HG02798 (cell line): Measurements from ENCODE around the gene SCGB1C2.
A peak's percentile ranks its signal among the peaks of the same experiment; 100 is the strongest.
"Not testable (repeated sequence)": the region's sequence is repeated elsewhere in the genome, so short reads cannot be mapped to it uniquely, and the experiment has no call there.

Experiments used
- ATAC-seq: cut with Tn5 transposase; IDR thresholded peaks from one replicate; pipeline ENCODE4 v1.9.1; 2021; ENCODE audit warnings: mild to moderate bottlenecking; ENCODE audit not compliant: unreplicated experiment, poor library complexity

The SCGB1C2 gene

GRCh38 chr17:137166-137807 is at the start of gene SCGB1C2:
TSS of gene SCGB1C2 (plus strand) at chr17:137569. CDS start at chr17:137591, 22 bp downstream.
- ATAC-seq, result not testable (repeated sequence)

GRCh38 chr17:113111-113510 is 24.3 kb upstream of the SCGB1C2 start:
- ATAC-seq, result not testable (repeated sequence)

DNA sequence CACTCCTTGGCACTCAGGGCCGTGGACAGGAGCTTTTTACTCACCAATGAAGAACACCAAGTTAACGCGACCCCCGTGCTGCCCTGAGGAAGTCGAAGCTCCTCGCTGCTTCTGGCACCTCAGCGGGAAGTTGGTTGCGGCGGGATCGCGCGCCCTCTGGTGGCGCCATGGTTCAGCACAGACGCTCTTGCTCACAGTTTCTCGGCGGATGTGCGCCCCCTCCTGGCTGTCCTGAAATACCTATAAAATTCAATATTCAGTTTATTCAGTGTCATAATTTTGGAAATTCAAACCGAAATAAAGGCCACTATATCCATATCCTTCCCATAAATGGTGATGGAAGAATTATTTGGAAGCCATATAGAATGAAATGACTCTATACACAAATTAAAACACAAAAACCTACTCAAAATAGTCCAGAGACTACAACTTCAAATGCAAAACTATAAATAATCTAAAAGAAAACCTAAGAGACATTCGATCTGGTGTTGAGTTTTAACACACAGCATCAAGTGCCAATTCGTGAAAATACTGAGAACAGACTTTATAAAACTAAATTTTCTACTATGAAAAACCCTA is 18.9 kb upstream of the SCGB1C2 start:
- ATAC-seq, result not testable (repeated sequence)

- not testable (repeated sequence) for ATAC-seq
Measured at GRCh38 chr17:133932-134331, 3.4 kb upstream of the SCGB1C2 start.

GRCh38 chr17:134332-134785 is 3.0 kb upstream of the SCGB1C2 start:
- ATAC-seq, result peak; percentile 88

DNA sequence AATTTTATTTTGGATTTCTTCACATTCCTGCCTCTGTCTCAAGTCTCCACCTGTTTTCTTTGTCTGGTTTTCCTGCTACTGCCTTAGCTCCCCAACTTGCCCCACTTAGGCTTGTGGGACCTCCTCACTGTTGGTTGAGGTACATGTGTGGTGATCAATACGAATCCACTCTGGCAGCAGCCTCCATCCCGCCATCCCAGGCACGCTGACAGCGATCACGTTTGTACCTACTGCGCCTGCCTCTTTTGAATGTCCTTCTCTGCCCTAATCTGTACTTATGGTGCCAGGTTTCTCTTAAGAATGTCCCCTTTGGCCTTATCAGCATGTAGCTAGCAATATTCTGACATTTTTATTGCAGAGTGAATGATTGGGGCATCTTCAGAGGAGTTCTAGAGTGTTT is 2.3 kb upstream of the SCGB1C2 start:
- ATAC-seq, result not testable (repeated sequence)

GRCh38 chr17:135895-136294 is 1.5 kb upstream of the SCGB1C2 start:
- not testable (repeated sequence) for ATAC-seq

- ATAC-seq, result peak; percentile 51
Measured at GRCh38 chr17:136531-136930, 838 bp upstream of the SCGB1C2 start.

DNA sequence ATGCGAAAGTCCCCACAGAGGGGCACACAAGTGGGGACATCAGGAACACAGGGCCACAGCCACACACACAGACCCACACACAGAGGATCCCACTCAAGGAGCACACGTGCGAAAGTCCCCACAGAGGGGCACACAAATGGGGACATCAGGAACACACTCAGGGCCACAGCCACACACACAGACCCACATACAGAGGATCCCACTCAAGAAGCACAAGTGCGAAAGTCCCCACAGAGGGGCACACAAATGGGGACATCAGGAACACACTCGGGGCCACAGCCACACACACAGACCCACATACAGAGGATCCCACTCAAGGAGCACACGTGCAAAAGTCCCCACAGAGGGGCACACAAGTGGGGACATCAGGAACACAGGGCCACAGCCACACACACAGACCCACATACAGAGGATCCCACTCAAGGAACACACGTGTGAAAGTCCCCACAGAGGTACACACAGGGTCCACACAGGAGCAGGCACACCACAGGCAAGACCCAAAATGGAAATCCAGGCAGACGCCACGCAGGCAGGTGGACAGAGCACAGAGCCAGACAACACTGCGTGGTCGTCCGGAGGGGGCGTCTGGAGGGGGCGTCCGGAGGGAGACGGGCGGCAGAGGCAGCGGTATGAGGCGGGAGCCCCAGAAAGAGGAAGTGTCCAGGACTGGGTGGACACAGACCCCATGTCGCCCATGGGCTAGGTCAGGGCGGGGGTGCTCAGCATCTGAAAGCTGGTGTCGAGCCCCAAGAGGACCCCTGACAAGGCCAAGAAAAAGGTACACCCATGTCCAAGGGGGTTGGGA is 2.2 kb downstream of the SCGB1C2 start:
- ATAC-seq, result not testable (repeated sequence)

DNA sequence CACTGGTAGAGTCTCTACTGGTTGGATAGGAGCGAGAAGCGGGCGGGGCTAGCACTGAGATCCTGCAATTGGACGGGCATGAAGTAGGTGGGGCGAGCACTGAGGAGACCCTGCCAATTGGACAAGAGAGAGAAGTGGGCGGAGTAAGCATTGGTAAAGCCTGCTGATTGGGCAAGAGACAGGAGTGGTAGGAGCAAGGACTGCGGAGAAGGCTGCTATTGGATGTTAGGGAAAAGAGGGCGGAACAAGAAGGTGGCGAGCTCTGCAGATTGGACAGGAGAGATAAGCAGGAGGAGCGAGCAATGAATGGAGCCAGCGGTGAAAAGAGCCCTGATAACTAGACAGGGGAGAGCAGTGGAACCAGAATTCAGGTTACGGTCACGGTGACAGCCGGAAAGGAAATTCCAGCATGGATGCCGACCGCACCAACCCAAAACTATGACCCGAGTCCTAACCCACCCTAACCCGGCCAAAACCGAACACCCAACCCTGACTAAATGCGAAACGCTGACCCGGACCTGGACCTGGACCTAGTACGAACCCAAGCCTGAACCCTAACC is 4.8 kb downstream of the SCGB1C2 start:
- no peak for ATAC-seq

GRCh38 chr17:142876-143784 is 5.8 kb downstream of the SCGB1C2 start:
- ATAC-seq, result no peak

DNA sequence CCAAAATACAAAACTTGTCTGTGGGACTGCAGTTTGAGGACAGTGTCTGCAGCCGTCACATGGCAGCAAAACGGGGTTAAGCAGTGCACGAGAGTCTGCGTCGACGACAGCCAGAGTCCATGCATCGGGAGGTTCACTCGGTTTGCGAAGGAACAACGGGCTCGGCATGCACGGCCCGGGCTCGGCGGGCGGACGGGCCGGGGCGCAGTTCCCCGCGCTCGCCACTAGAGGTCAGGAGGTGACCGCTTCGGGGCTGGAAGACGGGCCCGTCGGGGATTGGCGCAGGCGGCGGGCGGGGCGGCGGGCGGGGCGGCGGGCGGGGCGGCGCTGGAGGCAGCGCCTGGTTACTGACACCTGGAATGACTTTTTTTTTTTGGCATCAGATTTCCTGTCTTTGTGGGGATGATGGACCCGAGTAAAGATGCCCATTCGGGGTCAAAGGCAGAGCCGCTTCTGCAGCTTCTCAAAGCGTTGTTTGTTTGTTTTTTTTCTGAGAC is 6.5 kb downstream of the SCGB1C2 start:
- no peak for ATAC-seq

GRCh38 chr17:144936-145670 is 7.7 kb downstream of the SCGB1C2 start:
- no peak for ATAC-seq

DNA sequence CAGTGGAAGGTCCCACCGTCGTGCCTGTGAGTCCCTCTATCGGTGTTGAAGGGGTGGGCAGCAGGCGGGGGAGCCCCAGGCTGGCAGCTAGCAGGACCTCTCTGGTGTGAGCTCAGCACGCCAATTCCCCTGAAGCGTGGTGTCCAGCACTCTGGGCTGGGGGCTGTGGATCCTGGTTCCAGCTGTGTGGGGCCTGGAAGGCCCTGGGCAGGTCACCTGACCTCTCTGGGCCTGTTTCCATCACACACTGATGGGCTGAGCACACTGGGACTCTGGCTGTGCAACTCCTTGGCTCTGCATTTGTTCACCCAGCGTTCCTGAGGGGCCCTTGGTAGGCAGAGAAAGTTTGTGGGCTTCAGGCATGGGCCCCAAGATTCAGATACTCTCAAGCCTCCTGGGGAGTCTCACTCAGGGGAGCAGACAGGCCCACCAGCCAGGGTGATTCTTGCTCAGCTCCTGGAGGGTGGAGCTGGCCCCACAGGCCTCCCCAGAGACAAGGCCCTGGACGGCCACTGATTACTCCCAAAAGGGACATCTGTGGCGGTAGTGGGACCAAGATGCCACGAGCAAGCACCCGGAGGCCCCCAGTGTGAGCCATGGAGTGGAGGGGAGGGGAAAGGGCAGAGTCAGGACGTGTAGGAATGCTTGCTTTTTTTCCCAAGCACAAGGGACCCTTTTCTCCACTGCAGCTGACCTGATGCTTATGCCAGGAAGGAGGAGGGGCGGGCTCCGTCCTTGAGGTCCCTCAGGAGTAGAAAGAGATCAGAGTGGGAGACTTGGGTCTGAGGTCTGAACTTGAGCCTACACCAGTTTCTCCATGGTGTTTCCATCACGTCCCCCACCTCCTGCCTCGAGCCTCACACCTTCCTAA is 8.5 kb downstream of the SCGB1C2 start:
- no peak for ATAC-seq

DNA sequence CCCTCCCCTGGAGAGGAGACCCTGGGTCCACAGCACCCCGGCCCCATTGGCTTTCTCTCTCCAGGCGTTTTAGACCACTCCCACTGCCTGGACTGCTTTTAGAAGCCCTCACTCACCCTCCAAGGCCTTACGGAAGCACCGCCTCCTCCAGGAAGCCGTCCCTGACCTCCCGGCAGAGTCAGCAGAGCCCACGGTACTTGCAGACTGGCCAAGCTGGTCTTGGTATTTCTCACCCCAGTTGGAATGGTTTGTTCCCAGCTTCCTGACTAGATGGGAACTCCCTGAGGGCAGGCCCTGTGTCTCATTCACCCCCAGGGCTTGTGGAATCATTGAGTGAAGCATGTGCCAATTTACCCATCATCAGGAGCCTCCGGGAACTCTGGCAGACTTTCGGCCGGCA is 9.2 kb downstream of the SCGB1C2 start:
- ATAC-seq, result no peak

DNA sequence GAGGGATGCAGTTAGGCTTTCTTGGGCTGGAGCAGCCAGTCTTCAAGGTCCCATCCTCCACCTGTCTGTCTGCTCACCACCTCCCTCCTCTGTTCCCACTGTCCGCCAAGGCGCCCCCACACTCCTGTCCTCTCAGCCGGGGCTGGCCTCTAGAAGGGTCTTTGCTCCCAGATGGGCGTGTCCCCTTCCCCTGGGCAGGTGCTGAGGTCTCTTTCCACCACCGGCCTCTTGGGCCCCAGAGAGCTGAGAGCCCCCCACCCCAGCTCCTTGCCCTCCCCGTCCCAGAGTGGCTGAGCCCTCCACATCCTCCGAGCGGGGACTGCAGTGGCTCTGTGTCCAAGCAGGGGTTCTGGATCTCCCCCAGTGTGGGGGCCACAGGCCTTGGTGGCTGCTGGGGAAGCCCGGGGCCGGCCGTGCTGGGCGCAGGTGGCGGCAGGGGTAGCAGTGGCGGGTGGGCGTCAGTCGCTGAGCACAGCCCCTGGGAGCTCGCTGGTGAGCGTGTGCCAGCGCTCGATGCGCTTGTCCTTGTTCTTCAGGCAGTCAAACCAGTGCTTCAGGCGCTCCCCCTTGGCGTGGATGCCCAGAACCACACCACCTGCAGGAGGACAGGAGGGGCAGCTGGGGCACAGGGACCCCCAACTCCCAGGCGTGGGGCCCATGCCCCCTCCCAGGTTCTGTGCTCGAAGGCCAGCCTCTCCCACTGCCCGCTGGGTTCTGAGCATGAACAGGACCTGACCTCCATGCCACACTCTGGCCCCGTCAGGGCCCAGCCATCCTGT is 9.8 kb downstream of the SCGB1C2 start:
- no peak for ATAC-seq
